SK-N-SH treated with all-trans-retinoic acid at 6 μM for 48 hours (cell line): ENCODE results near the gene CMC4.

Source experiments
- BACH2 ChIP-seq: fragments of 250-450 bp; sonication (Bioruptor Pico); IDR thresholded peaks from 2 replicates; pipeline ENCODE4 v1.9.0; 2021; ENCODE audit warnings: mild to moderate bottlenecking, borderline replicate concordance
- ESRRG ChIP-seq: fragments of 250-450 bp; sonication (Bioruptor Pico); IDR thresholded peaks from 2 replicates; pipeline ENCODE4 v1.6.1; 2021; ENCODE audit warnings: mild to moderate bottlenecking
- ZC3H10 ChIP-seq: fragments of 250-450 bp; sonication (Bioruptor Pico); IDR thresholded peaks from 2 replicates; pipeline ENCODE4 v1.5.1; 2021; ENCODE audit warnings: mild to moderate bottlenecking, moderate library complexity
- ZNF70 ChIP-seq: fragments of 450-650 bp; formaldehyde crosslinking; IDR thresholded peaks from 2 replicates; pipeline ENCODE4 v1.5.0; 2020; ENCODE audit warnings: mild to moderate bottlenecking, moderate library complexity

DNA sequence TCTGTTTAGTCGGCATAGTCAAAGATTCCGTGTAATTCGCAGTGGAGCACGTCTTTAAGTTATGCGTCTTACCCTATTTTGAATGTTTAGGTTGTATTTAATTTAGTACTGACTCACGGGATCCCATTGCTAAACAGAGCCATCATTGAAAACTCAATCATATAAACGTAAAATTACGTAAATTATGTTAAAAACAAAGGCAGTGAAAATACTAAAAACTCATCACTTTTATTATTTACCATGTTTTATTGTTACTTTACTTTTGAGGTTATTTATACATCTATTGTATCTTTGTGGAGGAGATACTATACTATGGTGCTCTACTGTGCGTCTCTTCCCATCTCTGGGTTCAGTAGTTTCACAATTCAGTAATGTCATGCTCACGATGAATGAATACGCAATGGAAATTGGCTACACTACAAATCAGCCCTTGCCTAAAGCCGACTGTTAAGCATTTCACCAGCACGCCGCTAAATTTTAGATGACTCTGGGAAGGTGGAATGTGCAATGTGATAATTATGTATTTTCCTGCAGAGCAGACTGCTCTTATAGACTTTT is 43.3 kb downstream of the CMC4 start:
- TF ChIP-seq ZC3H10 (CRISPR knock-in tag) (no peak), ZNF70 (CRISPR knock-in tag) (no peak), ESRRG (CRISPR knock-in tag) (no peak), BACH2 (CRISPR knock-in tag) (no peak)
